H9 (cell line): ENCODE results near the gene AKR1A1. TPM values are rescaled to one million over a fixed set of nuclear protein-coding genes. Genes with fewer than 3 reads are reported as not detected.
A peak's percentile ranks its signal among the peaks of the same experiment; 100 is the strongest.

Source experiments
- DNase-seq: peaks from one replicate; pipeline ENCODE4 v3.0.0-alpha.2; 2017
- H2AFZ ChIP-seq: one replicate; pipeline ENCODE4 v1.6.1; 2013; ENCODE audit warnings: mild to moderate bottlenecking, low read length, control low read depth, moderate library complexity
- H2AK5ac ChIP-seq: 2 replicates; pipeline ENCODE4 v1.6.1; 2013; ENCODE audit warnings: low read length, control low read depth, mixed read lengths; ENCODE audit not compliant: insufficient read length
- H2BK120ac ChIP-seq: one replicate; pipeline ENCODE4 v1.6.1; 2013; ENCODE audit warnings: low read depth, mild to moderate bottlenecking, low read length, control low read depth, inconsistent platforms; ENCODE audit not compliant: poor library complexity, severe bottlenecking
- H2BK12ac ChIP-seq: 2 replicates; pipeline ENCODE4 v1.6.1; 2013; ENCODE audit warnings: low read length, control low read depth, mixed read lengths, low read depth; ENCODE audit not compliant: insufficient read length
- H2BK15ac ChIP-seq: 2 replicates; pipeline ENCODE4 v1.6.1; 2013; ENCODE audit warnings: low read depth, low read length, control low read depth
- H2BK20ac ChIP-seq: one replicate; pipeline ENCODE4 v1.6.1; 2013; ENCODE audit warnings: low read depth, mild to moderate bottlenecking, low read length, control low read depth, inconsistent platforms; ENCODE audit not compliant: poor library complexity, severe bottlenecking
- H2BK5ac ChIP-seq: 2 replicates; pipeline ENCODE4 v1.6.1; 2013; ENCODE audit warnings: low read length, control low read depth, mixed read lengths; ENCODE audit not compliant: insufficient read length
- H3K14ac ChIP-seq: 2 replicates; pipeline ENCODE4 v1.6.1; 2013; ENCODE audit warnings: low read length, control low read depth; ENCODE audit not compliant: insufficient read depth
- H3K18ac ChIP-seq: 2 replicates; pipeline ENCODE4 v1.6.1; 2013; ENCODE audit warnings: low read depth, mild to moderate bottlenecking, mixed read lengths, low read length, control low read depth; ENCODE audit not compliant: insufficient read length
- H3K23ac ChIP-seq: 2 replicates; pipeline ENCODE4 v1.6.1; 2013; ENCODE audit warnings: low read length, control low read depth, mixed read lengths, low read depth; ENCODE audit not compliant: insufficient read length
- H3K23me2 ChIP-seq: 2 replicates; pipeline ENCODE4 v1.6.1; 2013; ENCODE audit warnings: low read depth, mild to moderate bottlenecking, mixed read lengths, low read length, control low read depth; ENCODE audit not compliant: insufficient read length, poor library complexity, severe bottlenecking
- H3K27ac ChIP-seq: 2 replicates; pipeline ENCODE4 v1.5.1; 2013; ENCODE audit warnings: low read length, control low read depth, mixed read lengths, low read depth; ENCODE audit not compliant: insufficient read length
- H3K27me3 ChIP-seq: 2 replicates; pipeline ENCODE4 v1.6.1; 2013; ENCODE audit warnings: low read length, control low read depth, inconsistent platforms; ENCODE audit not compliant: insufficient read depth
- H3K4ac ChIP-seq: 2 replicates; pipeline ENCODE4 v1.6.1; 2013; ENCODE audit warnings: low read depth, mild to moderate bottlenecking, control low read depth, inconsistent platforms, low read length, moderate library complexity
- H3K4me1 ChIP-seq: 2 replicates; pipeline ENCODE4 v1.6.1; 2013; ENCODE audit warnings: low read length, control low read depth, inconsistent platforms; ENCODE audit not compliant: insufficient read depth
- H3K4me2 ChIP-seq: 2 replicates; pipeline ENCODE4 v1.6.1; 2013; ENCODE audit warnings: low read length, control low read depth, mixed read lengths; ENCODE audit not compliant: insufficient read length, insufficient read depth
- H3K56ac ChIP-seq: 2 replicates; pipeline ENCODE4 v1.6.1; 2013; ENCODE audit warnings: low read depth, mild to moderate bottlenecking, mixed read lengths, low read length, control low read depth; ENCODE audit not compliant: insufficient read length
- H3K79me1 ChIP-seq: 2 replicates; pipeline ENCODE4 v1.6.1; 2013; ENCODE audit warnings: low read depth, mild to moderate bottlenecking, moderate library complexity, low read length, control low read depth, inconsistent platforms; ENCODE audit not compliant: insufficient read depth, poor library complexity, severe bottlenecking
- H3K79me2 ChIP-seq: 2 replicates; pipeline ENCODE4 v1.6.1; 2013; ENCODE audit warnings: low read length, control low read depth, inconsistent platforms; ENCODE audit not compliant: insufficient read depth
- H3K9ac ChIP-seq: 2 replicates; pipeline ENCODE4 v1.6.1; 2013; ENCODE audit warnings: low read length, control low read depth, mixed read lengths; ENCODE audit not compliant: insufficient read length; ENCODE audit errors: extremely low read depth
- H3K9me3 ChIP-seq: one replicate; pipeline ENCODE4 v1.6.1; 2013; ENCODE audit warnings: low read depth, low read length, inconsistent platforms; ENCODE audit not compliant: control insufficient read depth
- H3T11ph ChIP-seq: one replicate; pipeline ENCODE4 v1.6.1; 2013; ENCODE audit warnings: mild to moderate bottlenecking, low read length, control low read depth, inconsistent platforms
- H4K20me1 ChIP-seq: one replicate; pipeline ENCODE4 v1.6.1; 2013; ENCODE audit not compliant: control insufficient read depth, insufficient read length, insufficient read depth
- H4K5ac ChIP-seq: 2 replicates; pipeline ENCODE4 v1.6.1; 2013; ENCODE audit warnings: low read depth, mild to moderate bottlenecking, mixed read lengths, low read length, control low read depth; ENCODE audit not compliant: insufficient read length
- H4K8ac ChIP-seq: replicated peaks from 2 replicates; pipeline ENCODE4 v1.6.1; 2013; ENCODE audit warnings: low read length, control low read depth, mixed read lengths, low read depth; ENCODE audit not compliant: insufficient read length
- H4K91ac ChIP-seq: 2 replicates; pipeline ENCODE4 v1.6.1; 2013; ENCODE audit warnings: low read depth, mild to moderate bottlenecking, moderate library complexity, mixed read lengths, low read length, control low read depth; ENCODE audit not compliant: insufficient read length
- H3K27ac Mint-ChIP-seq, 3 experiments: 2 replicates in 2 of 3; 3 replicates in 1 of 3; pipeline ENCODE4 v1.8.0; 2020 to 2021; ENCODE audit warnings: mixed read lengths in 3 of 3, mild to moderate bottlenecking in 1 of 3, moderate library complexity in 1 of 3
- H3K27me3 Mint-ChIP-seq: 2 replicates; pipeline ENCODE4 v1.8.0; 2021; ENCODE audit warnings: low read depth, mild to moderate bottlenecking, moderate library complexity, mixed read lengths
- H3K36me3 Mint-ChIP-seq, 3 experiments: 2 replicates in 2 of 3; 3 replicates in 1 of 3; pipeline ENCODE4 v1.8.0; 2020 to 2021; ENCODE audit warnings: low read depth in 3 of 3, mixed read lengths in 3 of 3; ENCODE audit not compliant: insufficient read depth in 1 of 3
- H3K4me1 Mint-ChIP-seq, 2 experiments: 2 replicates each; pipeline ENCODE4 v1.8.0; 2020; ENCODE audit warnings: mixed read lengths in 2 of 2
- H3K4me3 Mint-ChIP-seq, 2 experiments: 2 replicates in 1 of 2; 3 replicates in 1 of 2; pipeline ENCODE4 v1.8.0; 2020 to 2021; ENCODE audit warnings: mild to moderate bottlenecking in 2 of 2, mixed read lengths in 2 of 2, moderate library complexity in 1 of 2
- H3K9me3 Mint-ChIP-seq, 2 experiments: 2 replicates in 1 of 2; 3 replicates in 1 of 2; pipeline ENCODE4 v1.8.0; 2020; ENCODE audit warnings: mild to moderate bottlenecking in 2 of 2, mixed read lengths in 2 of 2, moderate library complexity in 1 of 2
- CTCF ChIP-seq: fragments of 200-600 bp; sonication (generic); conservative IDR thresholded peaks from 3 replicates; pipeline ENCODE4 v1.8.0; 2021; ENCODE audit warnings: antibody characterized with exemption, mild to moderate bottlenecking
- WGBS: extraction: QIAGEN DNeasy Blood & Tissue Kit; methylation state at CpG from one replicate; pipeline ENCODE4 v1.1.7; 2013; ENCODE audit warnings: missing lambda C conversion rate, low lambda C conversion rate, mixed read lengths; ENCODE audit not compliant: insufficient read length; ENCODE audit errors: extremely low coverage; 5-methylcytosine and 5-hydroxymethylcytosine counted together
- total RNA-seq: library from RNA; stranded (reverse); gene quantifications from 2 replicates; pipeline ENCODE4 v1.2.1, GENCODE V29; 2021

Gene AKR1A1
- total RNA-seq, 1 experiment from 2014 or later, result 286 TPM

GRCh38 chr1:45569571-45569961, 18.9 kb downstream of the AKR1A1 start:
- Histone ChIP-seq H3K18ac (no peak overlapping the region), H2BK120ac (no peak overlapping the region), H2BK5ac (no peak overlapping the region), H3T11ph (no peak overlapping the region), H2AFZ (no peak overlapping the region), H3K27ac (no peak overlapping the region), H3K4me1 (0 out of 2 replicates have a peak, but pooled peaks cover 2% of the 10 kb centered on the region), H3K9me3 (no peaks in the 10 kb centered on the region), H3K4ac (no peak overlapping the region), H4K20me1 (no peaks in the 10 kb centered on the region), H2BK12ac (no peak overlapping the region), H4K91ac (no peak overlapping the region), H4K5ac (no peak overlapping the region), H4K8ac (no peak overlapping the region), H3K14ac (no peak overlapping the region), H3K4me2 (no peak overlapping the region), H3K79me2 (no peaks in the 10 kb centered on the region), H3K9ac (no peak overlapping the region), H3K23ac (no peak overlapping the region), H2AK5ac (no peak overlapping the region), H3K79me1 (no peaks in the 10 kb centered on the region), H3K27me3 (no peaks in the 10 kb centered on the region), H3K56ac (no peak overlapping the region), H2BK15ac (no peak overlapping the region), H2BK20ac (no peak overlapping the region), H3K23me2 (no peaks in the 10 kb centered on the region)
- Mint-ChIP-seq H3K27ac (peak overlapping the region in 1 of 3 experiments; percentile 73; a peak in 2 of 7 replicates), H3K9me3 (no peaks in the 10 kb centered on the region), H3K4me1 (peaks cover 22 to 23% of the 10 kb centered on the region in 2 experiments), H3K4me3 (no peak overlapping the region), H3K27me3 (no peaks in the 10 kb centered on the region), H3K36me3 (peaks cover 29 to 61% (median 41%) of the 10 kb centered on the region in 3 experiments; a peak in 6 of 7 replicates)
- no peak for TF ChIP-seq CTCF
- DNase-seq, result no peak
- no CpG with 5 or more reads among the region's 4 CpGs for WGBS
